ENCODE data around the gene DLG2. TPM values are rescaled to one million over a fixed set of nuclear protein-coding genes. Genes with fewer than 3 reads are reported as not detected.
"Not testable (repeated sequence)": the region's sequence is repeated elsewhere in the genome, so short reads cannot be mapped to it uniquely, and the experiment has no call there.

The DLG2 gene
- total and polyA plus RNA-seq, 9 donors: 2.5 to 20.7 (median 12.0) TPM

DNA sequence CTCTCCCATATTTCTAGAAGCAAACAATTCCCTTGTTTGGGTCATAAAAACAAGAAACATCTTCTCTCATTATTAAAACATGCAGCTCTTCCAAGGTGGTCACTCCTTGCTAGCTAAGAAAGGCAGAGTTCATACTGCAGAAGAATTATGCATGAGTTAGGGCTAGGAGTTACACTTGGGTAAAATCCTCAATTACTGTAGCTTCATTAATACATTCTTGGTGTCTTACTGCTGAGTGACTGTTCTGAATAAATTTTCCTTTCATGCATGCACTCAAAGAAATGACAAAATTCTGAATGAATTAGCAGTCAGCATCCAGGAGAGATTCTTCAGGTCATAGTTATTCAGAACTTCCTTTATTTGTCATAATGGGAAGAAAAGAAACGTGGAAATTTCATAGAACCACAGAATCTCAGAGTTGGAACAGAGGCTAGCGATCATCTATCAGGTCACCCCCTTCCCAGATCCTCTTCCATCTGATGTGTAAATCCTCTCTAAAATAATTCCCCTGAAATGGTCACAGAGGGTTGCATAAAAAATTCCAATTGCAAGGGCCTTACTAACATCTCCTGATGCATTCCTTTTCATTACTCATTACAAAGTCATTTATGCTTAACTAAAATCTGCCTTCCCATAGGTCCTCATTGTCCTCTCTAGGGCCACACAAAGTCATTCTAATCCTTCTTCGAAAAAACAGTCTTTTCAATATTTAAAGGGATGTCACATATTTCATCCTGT is 771.5 kb downstream of the DLG2 start:
- intact Hi-C loops (cut with DNase I): no loop called here
- TF ChIP-seq EP300 (IDR thresholded peaks at IDR 0.05): no peak
- TF ChIP-seq POLR2A (IDR thresholded peaks at IDR 0.05): no peak
- no peak for TF ChIP-seq CTCF (IDR thresholded peaks at IDR 0.05)
- 25 to 32% (median 29%) methylated on average over 3 of the region's 3 CpGs for WGBS, 3 donors

DNA sequence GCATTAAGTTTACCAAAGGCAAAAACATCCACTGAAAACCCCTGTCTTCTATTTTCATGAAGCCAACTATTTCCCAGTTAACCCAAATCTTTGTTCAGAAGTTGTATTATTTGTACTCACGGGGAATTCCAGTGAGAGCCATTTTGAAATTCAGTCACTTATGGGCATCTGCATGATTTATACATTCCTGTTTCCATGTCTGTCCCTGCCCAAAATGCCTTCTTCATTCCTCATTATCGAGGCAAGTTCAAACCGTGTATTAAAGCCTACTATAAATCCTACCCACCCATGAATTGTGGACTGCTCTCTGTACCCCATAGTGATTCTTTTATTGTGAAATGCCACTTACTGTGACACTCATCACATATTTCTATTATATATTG is 772.7 kb downstream of the DLG2 start:
- Histone ChIP-seq H3K36me3 (no peaks in the 10 kb centered on the region), H3K27ac (no peak overlapping the region), H3K9me3 (no peaks in the 10 kb centered on the region), H3K4me1 (ENCODE audit: insufficient read depth) (peaks cover 8% of the 10 kb centered on the region), H3K4me3 (no peak overlapping the region), H3K27me3 (no peaks in the 10 kb centered on the region)
- WGBS, 3 donors: 79 to 84% (median 83%) methylated on average over 3 of the region's 3 CpGs
- no peak for TF ChIP-seq EP300 (IDR thresholded peaks at IDR 0.05)
- no peak for TF ChIP-seq POLR2A (IDR thresholded peaks at IDR 0.05)
- TF ChIP-seq CTCF (IDR thresholded peaks at IDR 0.05): no peak
- DNase-seq: no peak
- intact Hi-C loops (cut with DNase I): no loop called here

More for the DNA sequence above, 771.5 kb downstream of the DLG2 start:
- Histone ChIP-seq H3K4me1 (ENCODE audit: insufficient read depth) (peaks cover 8% of the 10 kb centered on the region), H3K27me3 (no peaks in the 10 kb centered on the region), H3K9me3 (no peaks in the 10 kb centered on the region), H3K4me3 (no peak overlapping the region), H3K36me3 (no peaks in the 10 kb centered on the region), H3K27ac (no peak overlapping the region)
- no peak for DNase-seq

DNA sequence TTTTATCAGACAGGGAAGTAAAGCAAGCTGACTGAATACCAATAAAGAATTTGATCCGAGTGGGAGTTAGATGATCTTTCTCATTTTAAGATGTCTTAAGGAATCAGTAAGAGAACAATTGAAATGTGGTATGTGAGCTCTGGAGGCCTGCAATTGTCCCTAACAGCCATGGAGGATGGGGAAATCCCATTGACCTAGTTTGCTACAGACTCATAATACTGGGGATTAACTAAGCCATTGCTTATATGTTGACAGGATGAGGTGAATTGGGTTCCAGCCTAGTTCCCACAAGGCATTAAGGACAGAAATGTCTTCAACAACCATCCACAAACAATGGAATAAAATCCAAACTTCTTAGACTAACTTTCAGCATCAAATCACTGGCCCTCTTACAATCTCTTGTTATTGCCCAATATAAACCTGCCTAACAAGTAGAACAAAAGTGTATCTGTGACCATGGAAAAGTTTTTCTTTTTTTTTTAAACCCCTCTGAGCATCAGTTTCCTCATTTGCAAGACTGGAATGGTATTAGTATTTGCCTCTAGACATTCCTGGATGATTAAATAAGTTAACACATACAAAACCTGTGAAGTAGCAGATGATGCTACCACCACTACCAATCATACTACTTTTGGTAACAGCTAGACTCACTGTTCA is 773.2 kb downstream of the DLG2 start:
- Histone ChIP-seq H3K9me3 (no peaks in the 10 kb centered on the region), H3K36me3 (no peaks in the 10 kb centered on the region), H3K4me3 (no peak overlapping the region), H3K27me3 (no peaks in the 10 kb centered on the region), H3K27ac (no peak overlapping the region), H3K4me1 (ENCODE audit: insufficient read depth) (peaks cover 8% of the 10 kb centered on the region)
- intact Hi-C loops (cut with DNase I): no loop called here
- DNase-seq: no peak
- 91 to 97% (median 96%) methylated on average over 1 of the region's 1 CpG for WGBS, 3 donors
- TF ChIP-seq EP300 (IDR thresholded peaks at IDR 0.05) (no peak), POLR2A (IDR thresholded peaks at IDR 0.05) (no peak), CTCF (IDR thresholded peaks at IDR 0.05) (no peak)

- no peak for DNase-seq
- no peak overlapping the region for H3K4me3 ChIP-seq
- TF ChIP-seq CTCF (IDR thresholded peaks at IDR 0.05) (no peak), POLR2A (IDR thresholded peaks at IDR 0.05) (no peak), EP300 (IDR thresholded peaks at IDR 0.05) (no peak)
- H3K4me1 ChIP-seq (ENCODE audit: insufficient read depth): no peaks in the 10 kb centered on the region
- H3K27me3 ChIP-seq: no peaks in the 10 kb centered on the region
- no peaks in the 10 kb centered on the region for H3K9me3 ChIP-seq
- 85 to 87% (median 87%) methylated on average over 4 of the region's 4 CpGs for WGBS, 3 donors
- intact Hi-C loops (cut with DNase I): no loop called here
- H3K36me3 ChIP-seq: no peaks in the 10 kb centered on the region
- no peak overlapping the region for H3K27ac ChIP-seq
These were observed 779.3 kb downstream of the DLG2 start for GRCh38 chr11:84847842-84848241.

DNA sequence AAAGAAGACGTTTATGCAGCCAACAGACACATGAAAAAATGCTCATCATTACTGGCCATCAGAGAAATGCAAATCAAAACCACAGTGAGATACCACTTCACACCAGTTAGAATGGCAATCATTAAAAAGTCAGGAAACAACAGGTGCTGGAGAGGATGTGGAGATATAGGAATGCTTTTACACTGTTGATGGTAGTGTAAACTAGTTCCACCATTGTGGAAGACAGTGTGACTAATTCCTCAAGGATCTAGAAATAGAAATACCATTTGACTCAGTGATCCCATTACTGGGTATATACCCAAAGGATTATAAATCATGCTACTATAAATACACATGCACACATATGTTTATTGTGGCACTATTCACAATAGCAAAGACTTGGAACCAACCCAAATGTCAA is 786.9 kb downstream of the DLG2 start:
- 87 to 88% (median 88%) methylated on average over 1 of the region's 1 CpG for WGBS, 3 donors
- H3K9me3 ChIP-seq; intact Hi-C loops (cut with DNase I); H3K36me3 ChIP-seq; H3K27me3 ChIP-seq; H3K27ac ChIP-seq; H3K4me3 ChIP-seq; DNase-seq; H3K4me1 ChIP-seq (ENCODE audit: insufficient read depth): not testable (repeated sequence)

Measured in ovary (tissue), 9 donors.